AG04450 (cell line): Measurements from ENCODE around the gene TNFRSF4. TPM values are rescaled to one million over a fixed set of nuclear protein-coding genes. Genes with fewer than 3 reads are reported as not detected.

Source experiments
- CTCF ChIA-PET: fragments of 300-600, 350-600 bp; formaldehyde crosslinking; extraction: SDS; loops from one replicate; lab custom pipeline; 2022; ENCODE audit warnings: antibody characterized with exemption, inconsistent platforms; lab: Charles Lee
- POLR2A ChIA-PET: fragments of 350-600 bp; formaldehyde crosslinking; extraction: SDS; loops from one replicate; lab custom pipeline; 2021; ENCODE audit warnings: antibody characterized with exemption, inconsistent platforms; lab: Yijun Ruan, JAX
- DNase-seq: peaks from one replicate; pipeline ENCODE4 v3.0.0-alpha.2; 2011; ENCODE audit warnings: low read depth, low spot score
- H3K27ac ChIP-seq: one replicate; pipeline ENCODE4 v1.5.1; 2012; ENCODE audit warnings: low read depth, low read length, control low read depth
- H3K27me3 ChIP-seq: one replicate; pipeline ENCODE4 v1.6.0; 2012; ENCODE audit warnings: low read length; ENCODE audit not compliant: control insufficient read depth, insufficient read depth
- H3K4me3 ChIP-seq: 2 replicates; pipeline ENCODE4 v1.5.1; 2011; ENCODE audit warnings: mild to moderate bottlenecking, low read depth, low read length, control low read depth
- H3K9me3 ChIP-seq: 2 replicates; pipeline ENCODE4 v1.5.1; 2012; ENCODE audit warnings: low read length; ENCODE audit not compliant: control insufficient read depth, insufficient read depth
- polyA plus RNA-seq: library from polyadenylated mRNA; depleted of rRNA; stranded (reverse); fragments of >200 nt; gene quantifications from 2 replicates; pipeline ENCODE4 v1.2.3, GENCODE V29; 2011
- TF ChIP-seq, protein P1 (sequence below): IDR thresholded peaks from 2 replicates; pipeline ENCODE4 v1.5.1; 2011; ENCODE audit warnings: low read depth, low read length, control low read depth, inconsistent platforms

Gene TNFRSF4
- polyA plus RNA-seq, 1 experiment, result 0.07 TPM

GRCh38 chr1:1199141-1199960, 14.6 kb downstream of the TNFRSF4 start:
- peaks cover 4% of the 10 kb centered on the region for H3K27me3 ChIP-seq
- TF ChIP-seq, protein P1, sequence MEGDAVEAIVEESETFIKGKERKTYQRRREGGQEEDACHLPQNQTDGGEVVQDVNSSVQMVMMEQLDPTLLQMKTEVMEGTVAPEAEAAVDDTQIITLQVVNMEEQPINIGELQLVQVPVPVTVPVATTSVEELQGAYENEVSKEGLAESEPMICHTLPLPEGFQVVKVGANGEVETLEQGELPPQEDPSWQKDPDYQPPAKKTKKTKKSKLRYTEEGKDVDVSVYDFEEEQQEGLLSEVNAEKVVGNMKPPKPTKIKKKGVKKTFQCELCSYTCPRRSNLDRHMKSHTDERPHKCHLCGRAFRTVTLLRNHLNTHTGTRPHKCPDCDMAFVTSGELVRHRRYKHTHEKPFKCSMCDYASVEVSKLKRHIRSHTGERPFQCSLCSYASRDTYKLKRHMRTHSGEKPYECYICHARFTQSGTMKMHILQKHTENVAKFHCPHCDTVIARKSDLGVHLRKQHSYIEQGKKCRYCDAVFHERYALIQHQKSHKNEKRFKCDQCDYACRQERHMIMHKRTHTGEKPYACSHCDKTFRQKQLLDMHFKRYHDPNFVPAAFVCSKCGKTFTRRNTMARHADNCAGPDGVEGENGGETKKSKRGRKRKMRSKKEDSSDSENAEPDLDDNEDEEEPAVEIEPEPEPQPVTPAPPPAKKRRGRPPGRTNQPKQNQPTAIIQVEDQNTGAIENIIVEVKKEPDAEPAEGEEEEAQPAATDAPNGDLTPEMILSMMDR, result no peak
- POLR2A ChIA-PET, result no interaction called here
- DNase-seq, result no peak
- H3K4me3 ChIP-seq, result no peak overlapping the region
- H3K9me3 ChIP-seq, result peaks cover 6% of the 10 kb centered on the region
- no peak overlapping the region for H3K27ac ChIP-seq
- CTCF ChIA-PET, result no interaction called here

GRCh38 chr1:1198423-1199140, 15.4 kb downstream of the TNFRSF4 start:
- CTCF ChIA-PET, result no interaction called here

DNA sequence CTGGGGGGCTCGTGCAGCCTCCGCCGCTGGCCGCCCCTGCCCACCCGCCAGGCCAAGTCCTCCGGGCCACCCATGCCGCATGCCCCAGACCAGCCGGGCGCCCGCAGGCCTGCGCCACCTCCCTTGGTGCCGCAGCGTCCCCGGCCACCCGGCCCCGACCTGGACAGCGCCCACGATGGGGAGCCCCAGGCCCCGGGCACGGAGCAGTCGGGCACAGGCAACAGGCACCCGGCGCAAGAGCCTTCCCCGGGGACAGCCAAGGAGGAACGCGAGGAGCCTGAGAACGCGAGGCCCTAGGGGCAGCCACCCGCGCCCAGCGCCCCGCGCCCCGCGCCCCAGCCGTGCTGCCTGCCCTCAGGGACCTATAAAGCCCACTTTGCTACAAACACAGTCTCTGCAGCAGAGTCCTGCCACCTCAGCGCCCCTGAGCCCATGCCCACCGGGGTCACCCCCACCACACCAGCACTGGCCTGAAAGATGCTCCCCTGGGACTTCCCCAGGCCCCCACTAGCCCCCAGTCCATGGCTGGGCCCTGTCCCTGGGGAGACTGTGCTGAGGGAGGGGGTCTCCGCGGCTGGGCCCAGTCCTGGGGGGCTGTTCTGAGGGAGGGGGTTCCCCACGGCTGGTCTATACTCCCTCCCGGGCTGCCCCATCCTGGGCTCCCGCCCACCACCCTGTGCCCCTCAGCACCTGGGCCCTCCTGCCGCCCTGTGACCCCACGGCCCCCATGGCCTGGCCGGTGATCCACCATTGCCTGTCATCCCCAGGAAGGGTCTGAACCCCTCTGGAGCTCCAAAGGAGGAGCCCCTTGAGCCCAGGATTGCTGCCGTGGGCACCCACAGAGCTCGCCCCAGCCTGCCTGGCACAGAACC, 16.2 kb downstream of the TNFRSF4 start:
- no peak for DNase-seq
- H3K27me3 ChIP-seq, result no peaks in the 10 kb centered on the region
- TF ChIP-seq, protein P1, result no peak
- CTCF ChIA-PET, result no interaction called here
- no peak overlapping the region for H3K27ac ChIP-seq
- H3K4me3 ChIP-seq, result no peak overlapping the region
- peaks cover 9% of the 10 kb centered on the region for H3K9me3 ChIP-seq
- POLR2A ChIA-PET, result no interaction called here

More at GRCh38 chr1:1198423-1199140, 15.4 kb downstream of the TNFRSF4 start:
- Histone ChIP-seq H3K4me3 (no peak overlapping the region), H3K27me3 (no peaks in the 10 kb centered on the region), H3K9me3 (peaks cover 6% of the 10 kb centered on the region), H3K27ac (no peak overlapping the region)
- TF ChIP-seq, protein P1, result no peak
- POLR2A ChIA-PET, result no interaction called here
- no peak for DNase-seq

DNA sequence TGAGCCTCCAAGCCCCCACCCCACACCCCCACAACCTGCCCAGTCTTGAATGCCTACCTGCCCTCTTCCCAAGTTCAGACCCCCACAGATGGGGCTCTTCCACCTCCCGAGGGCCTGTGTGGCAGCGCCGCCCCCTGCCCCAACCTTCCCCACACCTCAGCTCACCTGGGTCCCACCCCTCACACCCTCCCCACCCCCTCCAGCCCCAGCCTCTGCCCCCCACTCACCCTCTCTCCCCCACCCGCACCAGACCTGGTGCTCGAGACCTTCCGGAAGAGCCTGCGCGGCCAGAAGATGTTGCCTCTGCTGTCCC, 16.8 kb downstream of the TNFRSF4 start:
- DNase-seq, result no peak
- CTCF ChIA-PET, result no interaction called here
- Histone ChIP-seq H3K9me3 (peaks cover 9% of the 10 kb centered on the region), H3K27ac (no peak overlapping the region), H3K4me3 (no peak overlapping the region), H3K27me3 (no peaks in the 10 kb centered on the region)
- TF ChIP-seq, protein P1, result no peak
- POLR2A ChIA-PET, result no interaction called here
